OCI-LY1 (cell line): ENCODE measurements around the gene PRRC2B.
A peak's percentile ranks its signal among the peaks of the same experiment; 100 is the strongest.

ENCODE experiments used
- H2AFZ ChIP-seq: fragments of 200-600 bp; sonication (generic), shearing (Covaris generic); 2 replicates; pipeline ENCODE4 v1.6.0; 2014; ENCODE audit warnings: antibody characterized with exemption, mild to moderate bottlenecking, low read length
- H3F3A ChIP-seq: fragments of 200-600 bp; sonication (generic), shearing (Covaris generic); 2 replicates; pipeline ENCODE4 v1.6.0; 2014; ENCODE audit warnings: mild to moderate bottlenecking, antibody characterized with exemption, low read length, moderate library complexity; ENCODE audit not compliant: insufficient read depth
- H3K27ac ChIP-seq: fragments of 200-600 bp; sonication (generic); 2 replicates; pipeline ENCODE4 v1.5.1; 2014; ENCODE audit warnings: low read length, mixed run types, mild to moderate bottlenecking, low read depth; ENCODE audit not compliant: poor library complexity, severe bottlenecking
- H3K27me3 ChIP-seq: fragments of 200-600 bp; sonication (generic); 2 replicates; pipeline ENCODE4 v1.6.0; 2014; ENCODE audit warnings: antibody characterized with exemption, mild to moderate bottlenecking, low read length, moderate library complexity; ENCODE audit not compliant: insufficient read depth
- H3K36me3 ChIP-seq: fragments of 200-600 bp; sonication (generic); 2 replicates; pipeline ENCODE4 v1.6.1; 2014; ENCODE audit warnings: mild to moderate bottlenecking, antibody characterized with exemption, low read length, moderate library complexity, mixed read lengths; ENCODE audit not compliant: insufficient read depth
- H3K4me1 ChIP-seq: fragments of 200-600 bp; sonication (generic); 2 replicates; pipeline ENCODE4 v1.5.1; 2014; ENCODE audit warnings: mild to moderate bottlenecking, low read length, moderate library complexity; ENCODE audit not compliant: insufficient read depth, severe bottlenecking
- H3K4me2 ChIP-seq: fragments of 200-600 bp; sonication (generic), shearing (Covaris generic); 2 replicates; pipeline ENCODE4 v1.6.1; 2014; ENCODE audit warnings: low read length
- H3K4me3 ChIP-seq: fragments of 200-600 bp; sonication (generic); 2 replicates; pipeline ENCODE4 v1.5.1; 2014; ENCODE audit warnings: low read length, low read depth, mild to moderate bottlenecking, mixed read lengths; ENCODE audit not compliant: poor library complexity, severe bottlenecking
- H3K79me2 ChIP-seq: fragments of 200-600 bp; shearing (Covaris generic); 2 replicates; pipeline ENCODE4 v1.6.1; 2016; ENCODE audit warnings: mixed run types, low read length, mixed read lengths; ENCODE audit not compliant: insufficient read depth
- H3K9ac ChIP-seq: fragments of 200-600 bp; sonication (generic), shearing (Covaris generic); 2 replicates; pipeline ENCODE4 v1.6.1; 2014; ENCODE audit warnings: mild to moderate bottlenecking, low read length, mixed read lengths
- H3K9me2 ChIP-seq: fragments of 200-600 bp; sonication (generic), shearing (Covaris generic); 2 replicates; pipeline ENCODE4 v1.6.1; 2014; ENCODE audit warnings: low read depth, mild to moderate bottlenecking, low read length, mixed read lengths
- H3K9me3 ChIP-seq: fragments of 200-600 bp; shearing (Covaris generic); 2 replicates; pipeline ENCODE4 v1.6.1; 2014; ENCODE audit warnings: low read length, mixed read lengths
- H4K20me1 ChIP-seq: fragments of 200-600 bp; sonication (generic), shearing (Covaris generic); 2 replicates; pipeline ENCODE4 v1.6.0; 2016; ENCODE audit warnings: mild to moderate bottlenecking, low read length; ENCODE audit not compliant: insufficient read depth
- EZH2 ChIP-seq: fragments of 200-600 bp; sonication (generic), shearing (Covaris generic); IDR thresholded peaks from 2 replicates; pipeline ENCODE4 v1.8.0; 2017; ENCODE audit warnings: borderline replicate concordance, mixed run types, mild to moderate bottlenecking, antibody characterized with exemption, low read length, moderate library complexity, mixed read lengths
- TF ChIP-seq, protein P1 (sequence below): fragments of 200-600 bp; sonication (generic), shearing (Covaris generic); IDR thresholded peaks from 2 replicates; pipeline ENCODE4 v1.5.1; 2017; ENCODE audit warnings: mild to moderate bottlenecking, antibody characterized with exemption, low read length, moderate library complexity, mixed read lengths

The PRRC2B gene

DNA sequence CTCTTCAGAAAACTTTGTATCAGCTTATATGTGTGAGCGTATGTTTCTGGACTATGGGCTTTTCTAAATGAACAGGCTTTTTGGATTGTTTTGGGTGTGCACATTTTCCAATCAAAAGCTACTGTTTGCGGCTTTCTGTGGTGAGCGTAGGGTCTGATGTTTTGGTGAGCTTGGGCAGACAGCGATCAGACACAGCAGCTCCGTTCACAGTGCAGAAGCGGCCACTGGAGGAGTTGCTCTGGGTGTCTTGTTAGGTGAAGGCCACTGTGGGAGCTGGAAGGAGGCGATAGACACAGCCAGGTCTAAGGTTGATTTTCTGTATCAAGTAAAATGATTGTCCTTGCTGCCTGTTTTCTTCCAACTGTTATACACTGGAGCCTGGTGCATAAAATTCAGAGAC lies 11.1 kb downstream of the PRRC2B start:
- peak overlapping the region; percentile 82 for H3K27ac ChIP-seq
- peak overlapping the region; percentile 79 for H3K4me2 ChIP-seq
- H3K4me3 ChIP-seq: peak overlapping the region; percentile 47

DNA sequence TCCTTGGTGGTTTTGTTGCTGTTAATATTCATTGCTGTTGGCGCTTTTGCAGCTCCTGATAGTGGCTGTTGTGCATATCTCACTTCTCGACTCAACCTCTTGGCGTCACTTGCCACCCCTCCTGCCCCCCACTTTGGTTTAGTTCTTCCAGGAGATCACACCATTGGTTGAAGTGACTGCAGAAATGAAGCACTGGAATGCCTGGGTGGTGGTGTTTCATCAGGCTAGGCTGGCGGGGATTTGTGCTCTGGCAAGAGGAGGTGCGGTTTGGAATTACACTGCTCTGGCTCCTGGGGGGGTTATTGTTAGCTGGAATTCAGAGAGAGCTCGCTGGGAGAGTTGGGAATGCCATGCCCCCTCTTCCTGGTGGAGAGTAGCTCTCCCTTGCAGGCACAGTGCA lies 11.5 kb downstream of the PRRC2B start:
- Histone ChIP-seq H2AFZ (no peak overlapping the region), H3K9me3 (no peaks in the 10 kb centered on the region), H3K4me2 (peak overlapping the region; percentile 79), H4K20me1 (no peaks in the 10 kb centered on the region), H3K9me2 (no peaks in the 10 kb centered on the region), H3K4me3 (peak overlapping the region; percentile 47), H3K4me1 (peaks cover 100% of the 10 kb centered on the region), H3K27me3 (no peaks in the 10 kb centered on the region), H3K79me2 (peaks cover 99% of the 10 kb centered on the region), H3K36me3 (peaks cover 7% of the 10 kb centered on the region; the same call in 1 of the 2 replicates), H3K27ac (peak overlapping the region; percentile 82), H3K9ac (peak overlapping the region; percentile 54; the same call in 1 of the 2 replicates), H3F3A (no peaks in the 10 kb centered on the region)
- no peak for TF ChIP-seq EZH2
- TF ChIP-seq, protein P1, sequence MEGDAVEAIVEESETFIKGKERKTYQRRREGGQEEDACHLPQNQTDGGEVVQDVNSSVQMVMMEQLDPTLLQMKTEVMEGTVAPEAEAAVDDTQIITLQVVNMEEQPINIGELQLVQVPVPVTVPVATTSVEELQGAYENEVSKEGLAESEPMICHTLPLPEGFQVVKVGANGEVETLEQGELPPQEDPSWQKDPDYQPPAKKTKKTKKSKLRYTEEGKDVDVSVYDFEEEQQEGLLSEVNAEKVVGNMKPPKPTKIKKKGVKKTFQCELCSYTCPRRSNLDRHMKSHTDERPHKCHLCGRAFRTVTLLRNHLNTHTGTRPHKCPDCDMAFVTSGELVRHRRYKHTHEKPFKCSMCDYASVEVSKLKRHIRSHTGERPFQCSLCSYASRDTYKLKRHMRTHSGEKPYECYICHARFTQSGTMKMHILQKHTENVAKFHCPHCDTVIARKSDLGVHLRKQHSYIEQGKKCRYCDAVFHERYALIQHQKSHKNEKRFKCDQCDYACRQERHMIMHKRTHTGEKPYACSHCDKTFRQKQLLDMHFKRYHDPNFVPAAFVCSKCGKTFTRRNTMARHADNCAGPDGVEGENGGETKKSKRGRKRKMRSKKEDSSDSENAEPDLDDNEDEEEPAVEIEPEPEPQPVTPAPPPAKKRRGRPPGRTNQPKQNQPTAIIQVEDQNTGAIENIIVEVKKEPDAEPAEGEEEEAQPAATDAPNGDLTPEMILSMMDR: no peak

More for the DNA sequence above, 11.1 kb downstream of the PRRC2B start:
- H3K9me3 ChIP-seq: no peaks in the 10 kb centered on the region
- H3K9ac ChIP-seq: peak overlapping the region; percentile 54; the same call in 1 of the 2 replicates
- no peaks in the 10 kb centered on the region for H3K27me3 ChIP-seq
- H2AFZ ChIP-seq: no peak overlapping the region
- no peaks in the 10 kb centered on the region for H3K9me2 ChIP-seq
- H4K20me1 ChIP-seq: no peaks in the 10 kb centered on the region
- peaks cover 99% of the 10 kb centered on the region for H3K79me2 ChIP-seq
- H3K36me3 ChIP-seq: peaks cover 2% of the 10 kb centered on the region; the same call in 1 of the 2 replicates
- H3K4me1 ChIP-seq: peaks cover 100% of the 10 kb centered on the region
- TF ChIP-seq, protein P1: no peak
- no peak for TF ChIP-seq EZH2
- H3F3A ChIP-seq: no peaks in the 10 kb centered on the region

DNA sequence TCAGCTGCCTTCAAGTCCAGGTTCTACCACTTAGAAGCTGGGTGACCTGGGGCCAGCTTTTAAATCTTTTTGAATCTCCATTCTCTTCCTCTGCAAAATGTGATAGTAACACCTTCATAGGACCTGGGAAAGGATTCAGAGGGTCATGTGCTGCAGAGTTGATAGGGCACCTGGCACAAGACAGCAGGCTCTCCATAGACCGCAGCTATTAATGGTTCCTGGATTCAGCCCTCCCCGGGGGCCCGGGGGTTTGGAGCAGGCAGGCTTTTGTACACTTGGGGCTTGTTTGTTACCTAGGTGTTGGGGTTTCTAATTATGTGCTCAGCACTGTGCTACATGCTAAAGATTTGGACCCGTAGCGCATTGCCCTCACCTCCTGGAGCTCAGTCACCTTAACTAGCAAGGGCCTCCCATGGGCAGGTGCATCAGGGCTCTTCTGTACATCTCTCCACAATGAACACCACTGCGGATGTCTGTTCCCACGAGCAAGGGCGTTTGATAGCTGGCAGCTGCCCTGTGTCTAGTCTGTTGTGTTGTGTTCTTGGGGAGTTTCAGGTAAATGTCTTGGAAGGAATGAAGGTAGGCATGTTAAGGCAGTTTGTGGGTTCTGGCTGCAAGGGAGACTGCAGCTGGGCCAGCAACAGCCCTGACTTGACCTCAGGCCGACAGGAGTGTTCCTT lies 12.1 kb downstream of the PRRC2B start:
- no peaks in the 10 kb centered on the region for H3F3A ChIP-seq
- H2AFZ ChIP-seq: no peak overlapping the region
- H3K4me2 ChIP-seq: peak overlapping the region; percentile 79
- peaks cover 96% of the 10 kb centered on the region for H3K4me1 ChIP-seq
- H3K9ac ChIP-seq: peak overlapping the region; percentile 54
- no peaks in the 10 kb centered on the region for H3K9me2 ChIP-seq
- no peaks in the 10 kb centered on the region for H3K9me3 ChIP-seq
- no peak for TF ChIP-seq EZH2
- TF ChIP-seq, protein P1: no peak
- H3K36me3 ChIP-seq: peaks cover 10% of the 10 kb centered on the region; the same call in 1 of the 2 replicates
- H3K4me3 ChIP-seq: peak overlapping the region; percentile 47
- no peaks in the 10 kb centered on the region for H4K20me1 ChIP-seq
- peaks cover 99% of the 10 kb centered on the region for H3K79me2 ChIP-seq
- peak overlapping the region; percentile 82 for H3K27ac ChIP-seq
- no peaks in the 10 kb centered on the region for H3K27me3 ChIP-seq
